IPS-NIHi11 (cell line): ENCODE results near the gene ADIPOQ.
"Not testable (repeated sequence)": the region's sequence is repeated elsewhere in the genome, so short reads cannot be mapped to it uniquely, and the experiment has no call there.

Source experiments
- DNase-seq: peaks from one replicate; pipeline ENCODE4 v3.0.0; 2012; ENCODE audit warnings: mixed read lengths, low spot score

The ADIPOQ gene

DNA sequence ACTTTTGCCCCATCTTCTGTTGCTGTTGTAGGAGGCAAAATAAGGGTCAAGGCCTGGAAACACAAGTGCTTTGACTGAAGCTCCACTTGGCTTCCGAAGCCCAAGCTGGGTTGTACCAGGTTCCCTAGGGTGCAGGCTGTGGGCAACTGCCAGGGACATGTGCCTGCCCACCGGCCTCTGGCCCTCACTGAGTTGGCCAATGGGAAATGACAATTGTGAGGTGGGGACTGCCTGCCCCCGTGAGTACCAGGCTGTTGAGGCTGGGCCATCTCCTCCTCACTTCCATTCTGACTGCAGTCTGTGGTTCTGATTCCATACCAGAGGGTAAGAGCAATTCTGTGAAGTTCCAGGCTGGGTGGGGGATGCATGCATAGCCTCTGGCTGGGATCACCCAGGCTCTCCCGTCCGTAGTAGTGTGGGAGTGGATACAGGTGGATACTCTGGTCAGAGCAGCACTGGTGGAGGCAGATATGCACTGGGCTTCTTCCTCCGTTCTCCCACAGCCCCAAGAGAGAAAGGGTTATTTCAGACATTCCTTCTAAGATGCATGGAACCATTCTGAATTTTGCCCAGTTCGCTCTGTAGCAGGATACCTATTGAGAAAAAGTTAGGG lies at the start of gene ADIPOQ:
Gene ADIPOQ (plus strand): TSS at position 285 of the 613 bp plus-strand sequence. CDS start 10,349 bp downstream, outside the sequence.
- no peak for DNase-seq

GRCh38 chr3:186798239-186798874 lies 44.2 kb upstream of the ADIPOQ start:
- DNase-seq, result no peak

GRCh38 chr3:186800285-186800684 lies 42.2 kb upstream of the ADIPOQ start:
- no peak for DNase-seq

DNA sequence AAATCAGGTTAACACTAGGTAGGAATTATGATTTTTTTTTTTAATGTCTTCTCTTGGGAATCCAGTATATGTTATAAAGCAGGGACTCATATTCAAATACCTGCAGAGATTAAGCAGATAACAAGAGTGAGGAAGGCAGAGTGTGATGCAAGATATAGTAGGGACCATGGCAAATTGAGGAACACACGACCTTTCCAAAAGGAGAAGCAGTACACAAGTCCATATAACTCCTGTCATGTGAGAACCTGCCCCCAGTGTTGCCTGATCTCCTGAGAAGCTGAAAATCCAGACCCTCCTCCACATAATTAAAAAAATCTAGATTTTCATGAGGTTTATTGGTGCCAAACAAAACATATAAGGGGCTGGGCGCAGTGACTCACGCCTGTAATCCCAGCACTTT lies 39.8 kb upstream of the ADIPOQ start:
- DNase-seq, result no peak

DNA sequence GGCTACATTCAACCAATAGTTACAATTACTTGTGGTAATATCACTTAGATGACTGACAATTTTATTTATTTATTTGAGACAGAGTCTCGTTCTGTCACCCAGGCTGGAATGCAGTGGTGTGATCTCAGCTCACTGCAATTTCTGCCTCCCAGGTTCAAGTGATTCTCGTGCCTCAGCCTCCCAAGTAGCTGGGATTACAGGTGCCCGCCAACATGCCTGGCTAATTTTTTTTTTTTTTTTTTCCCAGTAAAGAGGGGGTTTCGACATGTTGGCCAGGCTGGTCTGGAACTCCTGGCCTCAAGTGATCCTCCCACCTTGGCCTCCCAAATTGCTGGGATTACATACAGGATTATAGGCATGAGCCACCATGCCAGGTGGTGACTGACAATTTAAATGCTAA lies 39.1 kb upstream of the ADIPOQ start:
- DNase-seq, result not testable (repeated sequence)

DNA sequence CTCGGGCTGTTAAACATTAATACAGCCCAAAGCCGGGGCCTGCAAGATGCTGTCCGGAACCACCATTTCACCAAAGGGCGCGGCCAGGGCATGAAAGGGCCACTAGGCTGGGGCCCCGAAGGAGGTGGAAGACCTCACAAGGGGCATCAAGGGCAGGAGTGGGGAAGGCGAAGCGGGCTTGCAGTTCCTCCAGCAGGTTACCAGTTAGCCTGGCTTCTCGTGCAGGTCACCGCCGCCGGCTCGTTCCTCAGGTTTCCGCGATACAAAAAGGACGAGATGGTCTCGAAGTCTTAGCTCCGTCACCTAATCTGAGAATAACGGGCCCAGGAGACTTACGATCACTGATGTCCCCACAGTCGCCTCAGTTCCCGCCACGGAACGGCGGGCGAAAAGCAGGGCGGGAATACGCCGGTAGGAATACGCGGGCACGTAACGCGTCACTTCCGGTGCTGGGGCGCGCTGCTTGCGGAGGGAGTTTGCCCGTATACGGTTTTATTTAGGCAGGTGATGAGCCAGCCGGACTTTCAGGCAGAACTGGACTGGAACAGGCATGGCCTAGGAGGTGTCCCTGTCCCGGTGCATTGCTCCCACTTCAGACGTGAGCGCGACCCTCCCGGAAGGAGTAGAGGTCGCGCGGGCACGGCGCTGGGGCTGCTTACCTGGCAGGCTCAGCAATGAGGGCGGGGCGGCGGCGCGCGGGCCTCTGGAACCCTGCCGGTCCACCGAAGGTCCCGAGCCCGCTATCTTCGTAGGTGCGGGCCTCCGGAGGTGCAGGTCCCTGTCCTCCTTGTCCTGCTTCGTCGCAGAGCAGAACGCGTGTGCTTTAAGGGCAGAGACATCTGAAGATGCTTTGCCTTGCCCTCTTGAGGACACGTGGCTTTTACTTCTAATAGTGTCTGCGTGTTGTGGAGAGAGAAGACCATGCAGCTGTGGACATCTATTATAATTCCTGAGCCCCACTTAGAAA lies 36.1 kb upstream of the ADIPOQ start, which contains the start of gene RFC4:
Gene RFC4 (minus strand): TSS at position 394 of the 967 bp plus-strand sequence. CDS start 1,769 bp downstream, outside the sequence.
- DNase-seq, result peak; percentile 88

DNA sequence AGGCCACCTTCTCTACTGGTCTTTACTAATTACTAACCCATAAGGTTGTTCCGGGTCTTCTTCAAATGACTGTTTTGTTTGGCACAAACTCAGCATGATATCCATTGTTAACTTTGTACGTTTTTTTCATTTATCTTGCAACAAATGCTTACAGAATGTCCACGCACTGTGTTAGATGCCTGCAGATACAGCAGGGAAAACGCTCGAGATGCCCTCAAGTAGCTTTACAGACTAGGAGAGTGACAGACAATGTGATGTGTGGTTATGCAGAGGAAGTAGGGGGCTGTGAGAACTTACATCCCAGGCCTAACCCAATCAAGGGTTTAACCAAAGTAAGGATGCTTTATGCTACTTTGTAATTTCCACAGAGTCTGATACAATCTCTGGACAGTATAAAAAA lies 35.3 kb upstream of the ADIPOQ start:
- no peak for DNase-seq

- DNase-seq, result no peak
Measured at GRCh38 chr3:186810336-186810996, 32.0 kb upstream of the ADIPOQ start.

GRCh38 chr3:186811313-186811712 lies 31.2 kb upstream of the ADIPOQ start:
- not testable (repeated sequence) for DNase-seq

DNA sequence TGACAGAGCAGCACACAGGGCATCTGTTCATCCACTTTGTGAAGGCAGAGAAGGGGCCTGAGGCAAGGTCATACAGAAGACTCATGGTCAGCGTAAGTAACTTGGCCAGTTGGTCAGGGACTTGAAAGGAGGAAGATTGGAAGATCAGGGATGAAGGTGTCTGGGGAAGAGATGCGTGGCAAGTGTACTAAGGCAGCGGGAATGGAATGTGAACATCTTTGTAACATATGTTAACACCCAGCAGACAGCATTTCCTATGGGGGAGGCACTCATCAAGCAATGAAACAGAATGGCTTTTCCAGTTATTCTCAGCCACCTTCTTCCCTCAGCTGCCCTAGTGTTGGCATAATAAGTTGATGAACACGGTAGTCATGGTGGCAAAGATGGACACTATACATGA lies 28.4 kb upstream of the ADIPOQ start:
- no peak for DNase-seq

DNA sequence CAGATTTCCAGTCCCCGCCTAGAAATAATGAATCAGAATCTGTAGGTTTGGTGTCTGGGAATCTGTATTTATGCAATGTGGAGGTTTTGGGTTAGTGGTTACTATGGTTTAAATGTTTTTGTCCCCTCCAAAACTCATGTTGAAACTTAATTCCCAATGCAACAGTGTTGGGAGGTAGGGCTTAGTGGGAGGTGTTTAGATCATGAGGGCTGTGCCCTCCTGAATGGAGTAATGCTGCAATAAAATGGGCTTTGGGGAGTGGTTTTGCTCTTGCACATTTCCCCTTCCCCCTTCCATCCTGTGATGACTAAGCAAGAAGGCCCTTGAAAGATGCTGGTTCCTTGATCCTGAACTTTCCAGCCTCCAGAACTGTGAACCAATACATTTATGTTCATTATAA lies 27.1 kb upstream of the ADIPOQ start:
- DNase-seq, result no peak

- DNase-seq, result no peak
Measured at GRCh38 chr3:186818516-186818915, 24.0 kb upstream of the ADIPOQ start.

- DNase-seq, result no peak
Measured at GRCh38 chr3:186818956-186819355, 23.6 kb upstream of the ADIPOQ start.

- peak; percentile 40 for DNase-seq
Measured at GRCh38 chr3:186821429-186822387, 20.8 kb upstream of the ADIPOQ start.

GRCh38 chr3:186822388-186822759 lies 20.1 kb upstream of the ADIPOQ start:
- DNase-seq, result not testable (repeated sequence)

DNA sequence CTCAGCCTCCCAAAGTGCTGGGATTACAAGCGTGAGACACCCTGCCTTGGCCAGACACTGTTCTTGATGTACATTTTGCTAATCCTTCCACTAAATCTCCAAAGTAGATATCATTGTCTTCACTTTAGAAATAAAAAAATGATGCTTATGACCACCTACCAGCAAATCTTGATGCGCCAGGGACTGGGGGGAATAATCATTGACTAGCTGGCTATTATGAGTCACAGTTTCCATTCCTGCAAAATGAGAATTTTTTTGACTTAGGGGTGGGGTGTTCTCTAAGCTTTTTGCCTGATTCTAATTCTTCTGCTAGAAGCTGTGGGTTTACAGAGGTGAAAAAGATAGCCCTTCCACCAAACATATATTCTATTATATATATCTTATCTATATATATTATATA lies 19.1 kb upstream of the ADIPOQ start:
- DNase-seq, result no peak

DNA sequence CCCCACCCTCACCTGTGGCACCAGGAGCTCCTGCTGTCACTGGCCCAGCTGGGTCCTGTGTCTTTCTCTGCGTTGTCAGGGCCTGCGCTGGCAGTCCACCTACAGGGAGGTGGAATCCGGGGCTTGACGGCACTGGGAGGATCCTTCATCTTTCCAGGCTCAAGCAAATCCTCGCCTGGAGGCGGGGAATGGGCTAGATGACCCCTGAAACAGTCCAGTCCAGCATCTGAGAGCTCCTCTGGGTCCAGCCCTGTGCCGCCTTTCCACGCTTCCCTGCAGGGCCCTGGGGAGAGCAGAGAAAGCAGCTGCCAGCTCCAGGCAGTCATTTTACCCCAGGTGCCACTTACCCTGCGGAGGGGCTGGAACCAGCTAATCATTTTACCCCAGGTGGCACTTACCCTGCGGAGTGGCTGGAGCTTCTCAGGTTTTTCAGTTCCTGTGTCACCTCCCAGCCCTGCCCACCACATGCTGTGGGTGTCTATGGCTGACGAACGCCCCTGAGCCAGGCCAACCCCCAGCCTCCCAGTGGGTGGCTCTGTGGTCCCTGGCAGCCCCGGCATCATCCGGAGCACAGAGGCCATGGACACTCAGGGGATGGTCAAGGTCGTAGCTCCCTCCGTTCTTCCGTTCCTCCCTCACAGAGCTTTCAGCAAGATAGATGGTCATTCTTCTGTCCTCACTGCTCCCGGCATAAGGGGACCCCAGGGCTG lies 17.9 kb upstream of the ADIPOQ start:
- no peak for DNase-seq

- DNase-seq, result peak; percentile 56
Measured at GRCh38 chr3:186825294-186825821, 17.2 kb upstream of the ADIPOQ start.

- DNase-seq, result no peak
Measured at GRCh38 chr3:186825872-186826409, 16.6 kb upstream of the ADIPOQ start.
